Ishikawa (cell line): ENCODE measurements around the gene COMMD10.

Experiments
- CEBPB ChIP-seq: IDR thresholded peaks from 2 replicates; pipeline ENCODE4 v1.6.1; 2012
- CREB1 ChIP-seq: IDR thresholded peaks from 2 replicates; pipeline ENCODE4 v1.6.1; 2012; ENCODE audit warnings: low read depth
- EGR1 ChIP-seq: IDR thresholded peaks from 2 replicates; pipeline ENCODE4 v1.6.1; 2012
- EP300 ChIP-seq: IDR thresholded peaks from 2 replicates; pipeline ENCODE4 v1.6.1; 2012; ENCODE audit warnings: borderline replicate concordance
- FOXM1 ChIP-seq: IDR thresholded peaks from 2 replicates; pipeline ENCODE4 v1.6.1; 2012; ENCODE audit warnings: low read depth, borderline replicate concordance
- NFIC ChIP-seq: IDR thresholded peaks from 2 replicates; pipeline ENCODE4 v1.6.1; 2012
- RAD21 ChIP-seq: IDR thresholded peaks from 2 replicates; pipeline ENCODE4 v1.6.1; 2012; ENCODE audit warnings: low read depth
- TAF1 ChIP-seq: IDR thresholded peaks from 2 replicates; pipeline ENCODE4 v1.6.1; 2012; ENCODE audit warnings: low read depth, mild to moderate bottlenecking
- TCF12 ChIP-seq: IDR thresholded peaks from 2 replicates; pipeline ENCODE4 v1.6.1; 2012; ENCODE audit warnings: low read depth
- TEAD4 ChIP-seq: IDR thresholded peaks from 2 replicates; pipeline ENCODE4 v1.6.1; 2012
- YY1 ChIP-seq: IDR thresholded peaks from 2 replicates; pipeline ENCODE4 v1.6.1; 2012; ENCODE audit warnings: low read depth
- ZBTB7A ChIP-seq: IDR thresholded peaks from 2 replicates; pipeline ENCODE4 v1.6.1; 2012; ENCODE audit warnings: low read depth
- TF ChIP-seq, protein P1 (sequence below): IDR thresholded peaks from 2 replicates; pipeline ENCODE4 v1.6.1; 2012
- TF ChIP-seq, protein P2 (sequence below): IDR thresholded peaks from 2 replicates; pipeline ENCODE4 v1.6.1; 2012
- TF ChIP-seq, protein P3 (sequence below): IDR thresholded peaks from 2 replicates; pipeline ENCODE4 v1.6.1; 2012; ENCODE audit warnings: low read depth, mild to moderate bottlenecking

The COMMD10 gene

DNA sequence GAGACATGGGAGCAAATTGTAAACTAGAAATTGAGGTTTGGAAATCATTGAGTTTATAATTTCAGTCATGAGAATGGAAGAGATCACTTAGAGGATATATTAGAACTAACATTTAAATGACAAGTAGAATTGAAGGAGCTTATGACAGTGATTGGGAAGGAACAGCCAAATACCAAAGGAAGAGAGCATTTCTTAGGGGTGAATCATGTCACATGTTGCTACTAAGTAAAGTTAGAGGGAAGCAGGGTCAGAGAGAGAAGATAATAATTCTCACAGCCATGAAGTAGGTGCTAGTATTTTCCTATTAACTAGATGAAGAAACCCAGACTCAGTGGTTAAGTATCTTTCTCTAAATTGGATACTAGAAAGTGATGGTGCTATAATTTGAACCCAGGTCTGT, 59.3 kb downstream of the COMMD10 start:
- TF ChIP-seq, protein P1, sequence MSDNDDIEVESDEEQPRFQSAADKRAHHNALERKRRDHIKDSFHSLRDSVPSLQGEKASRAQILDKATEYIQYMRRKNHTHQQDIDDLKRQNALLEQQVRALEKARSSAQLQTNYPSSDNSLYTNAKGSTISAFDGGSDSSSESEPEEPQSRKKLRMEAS = no peak
- TF ChIP-seq, protein P2, sequence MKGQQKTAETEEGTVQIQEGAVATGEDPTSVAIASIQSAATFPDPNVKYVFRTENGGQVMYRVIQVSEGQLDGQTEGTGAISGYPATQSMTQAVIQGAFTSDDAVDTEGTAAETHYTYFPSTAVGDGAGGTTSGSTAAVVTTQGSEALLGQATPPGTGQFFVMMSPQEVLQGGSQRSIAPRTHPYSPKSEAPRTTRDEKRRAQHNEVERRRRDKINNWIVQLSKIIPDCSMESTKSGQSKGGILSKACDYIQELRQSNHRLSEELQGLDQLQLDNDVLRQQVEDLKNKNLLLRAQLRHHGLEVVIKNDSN = no peak
- TF ChIP-seq ZBTB7A (no peak), TEAD4 (no peak), CREB1 (no peak), TAF1 (no peak), EGR1 (no peak), CEBPB (no peak), NFIC (no peak), RAD21 (no peak), YY1 (no peak), TCF12 (no peak), EP300 (no peak), FOXM1 (no peak)
- TF ChIP-seq, protein P3, sequence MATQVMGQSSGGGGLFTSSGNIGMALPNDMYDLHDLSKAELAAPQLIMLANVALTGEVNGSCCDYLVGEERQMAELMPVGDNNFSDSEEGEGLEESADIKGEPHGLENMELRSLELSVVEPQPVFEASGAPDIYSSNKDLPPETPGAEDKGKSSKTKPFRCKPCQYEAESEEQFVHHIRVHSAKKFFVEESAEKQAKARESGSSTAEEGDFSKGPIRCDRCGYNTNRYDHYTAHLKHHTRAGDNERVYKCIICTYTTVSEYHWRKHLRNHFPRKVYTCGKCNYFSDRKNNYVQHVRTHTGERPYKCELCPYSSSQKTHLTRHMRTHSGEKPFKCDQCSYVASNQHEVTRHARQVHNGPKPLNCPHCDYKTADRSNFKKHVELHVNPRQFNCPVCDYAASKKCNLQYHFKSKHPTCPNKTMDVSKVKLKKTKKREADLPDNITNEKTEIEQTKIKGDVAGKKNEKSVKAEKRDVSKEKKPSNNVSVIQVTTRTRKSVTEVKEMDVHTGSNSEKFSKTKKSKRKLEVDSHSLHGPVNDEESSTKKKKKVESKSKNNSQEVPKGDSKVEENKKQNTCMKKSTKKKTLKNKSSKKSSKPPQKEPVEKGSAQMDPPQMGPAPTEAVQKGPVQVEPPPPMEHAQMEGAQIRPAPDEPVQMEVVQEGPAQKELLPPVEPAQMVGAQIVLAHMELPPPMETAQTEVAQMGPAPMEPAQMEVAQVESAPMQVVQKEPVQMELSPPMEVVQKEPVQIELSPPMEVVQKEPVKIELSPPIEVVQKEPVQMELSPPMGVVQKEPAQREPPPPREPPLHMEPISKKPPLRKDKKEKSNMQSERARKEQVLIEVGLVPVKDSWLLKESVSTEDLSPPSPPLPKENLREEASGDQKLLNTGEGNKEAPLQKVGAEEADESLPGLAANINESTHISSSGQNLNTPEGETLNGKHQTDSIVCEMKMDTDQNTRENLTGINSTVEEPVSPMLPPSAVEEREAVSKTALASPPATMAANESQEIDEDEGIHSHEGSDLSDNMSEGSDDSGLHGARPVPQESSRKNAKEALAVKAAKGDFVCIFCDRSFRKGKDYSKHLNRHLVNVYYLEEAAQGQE = no peak

DNA sequence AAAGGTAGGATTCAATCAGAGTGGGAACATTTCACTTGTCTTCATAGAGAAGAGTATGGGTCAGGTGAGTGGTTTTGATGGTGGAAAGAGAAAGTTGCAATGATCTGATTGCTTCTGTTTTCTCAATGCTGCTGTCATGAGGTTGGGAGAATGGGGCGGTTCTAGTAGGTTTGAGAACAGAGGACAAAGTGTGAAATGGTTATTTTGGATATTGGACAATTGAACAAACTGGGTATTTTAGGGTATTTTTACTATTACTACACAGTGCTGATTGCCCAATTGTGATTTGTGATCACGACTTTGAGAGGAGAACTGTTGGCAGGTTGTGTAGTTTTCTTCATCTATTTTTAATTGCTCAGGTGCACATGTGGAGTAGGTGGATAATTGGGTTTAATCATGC, 60.2 kb downstream of the COMMD10 start:
- TF ChIP-seq TCF12 (no peak), NFIC (no peak), FOXM1 (no peak), TEAD4 (no peak), ZBTB7A (no peak), CREB1 (no peak), RAD21 (no peak), TAF1 (no peak), EGR1 (no peak)
- TF ChIP-seq, protein P2 = no peak
- TF ChIP-seq, protein P3 = no peak

DNA sequence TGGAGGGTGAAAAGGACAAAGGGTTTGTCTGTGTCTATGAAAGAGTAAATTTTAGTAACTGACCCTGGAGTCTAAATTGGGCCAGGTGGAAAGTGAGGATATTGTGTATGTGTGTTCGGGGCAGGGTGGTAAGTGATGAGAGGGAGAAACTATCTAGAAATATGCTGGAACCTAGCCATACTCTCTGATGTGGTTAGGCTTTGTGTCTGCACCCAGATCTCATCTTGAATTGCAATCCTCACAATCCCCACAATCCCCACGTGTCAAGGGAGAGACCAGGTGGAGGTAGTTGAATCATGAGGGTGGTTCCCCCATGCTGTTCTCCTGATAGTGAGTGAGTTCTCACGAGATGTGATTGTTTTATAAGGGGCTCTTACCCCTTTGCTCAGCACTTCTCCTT, 60.6 kb downstream of the COMMD10 start:
- TF ChIP-seq, protein P2 = no peak
- TF ChIP-seq NFIC (no peak), TAF1 (no peak), TCF12 (no peak), EP300 (no peak), TEAD4 (no peak), CEBPB (no peak), RAD21 (no peak), YY1 (no peak), CREB1 (no peak), ZBTB7A (no peak), EGR1 (no peak)
- TF ChIP-seq, protein P3 = no peak

DNA sequence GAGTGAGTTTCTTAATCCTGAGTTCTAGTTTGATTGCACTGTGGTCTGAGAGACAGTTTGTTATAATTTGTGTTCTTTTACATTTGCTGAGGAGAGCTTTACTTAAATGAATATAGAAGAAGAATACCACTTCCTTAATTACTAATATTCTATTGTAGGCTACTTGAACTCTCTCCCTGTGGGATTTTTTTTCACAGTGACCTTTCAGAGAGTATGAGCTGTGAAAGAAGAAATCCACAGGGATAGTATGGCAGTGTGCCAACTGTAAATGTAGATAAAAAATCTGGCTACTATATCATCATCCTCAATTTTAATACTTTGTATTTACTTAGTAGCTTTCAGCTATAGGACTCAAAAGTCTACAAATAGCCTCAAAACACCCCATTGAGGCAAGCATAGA, 67.3 kb downstream of the COMMD10 start:
- TF ChIP-seq TEAD4 (no peak), RAD21 (no peak), YY1 (no peak), CEBPB (no peak), TAF1 (no peak), NFIC (no peak), CREB1 (no peak), TCF12 (no peak), EGR1 (no peak)
- TF ChIP-seq, protein P1 = no peak
- TF ChIP-seq, protein P2 = no peak
- TF ChIP-seq, protein P3 = no peak
